ENCODE data around the gene FBXO31. TPM values are rescaled to one million over a fixed set of nuclear protein-coding genes. Genes with fewer than 3 reads are reported as not detected.

FBXO31 gene
- total RNA-seq, 2 donors from 2014 or later: 39.5 to 65.8 TPM

DNA sequence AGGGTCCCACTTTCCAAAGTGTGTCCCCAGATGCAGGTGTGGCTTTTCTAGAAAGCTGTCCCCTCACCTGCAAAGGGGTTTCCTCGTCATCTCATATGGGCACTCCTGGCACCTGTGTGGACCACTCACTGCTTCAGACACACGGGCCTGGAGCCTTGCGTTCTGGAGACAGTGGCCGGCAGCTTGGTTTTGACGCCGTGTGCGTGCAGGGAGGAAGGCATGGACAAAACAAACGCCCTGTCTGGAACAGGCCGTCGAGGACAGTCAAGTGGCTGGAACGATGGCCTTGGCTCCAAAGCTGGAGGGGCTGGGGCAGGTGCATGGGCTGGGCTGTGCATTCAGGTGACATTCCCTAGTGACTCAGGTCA is 53.3 kb downstream of the FBXO31 start:
- H3K4me1 ChIP-seq (replicated peaks): no peaks in the 10 kb centered on the region
- 97% methylated on average over 11 of the region's 11 CpGs for WGBS
- no peak for DNase-seq (ENCODE audit: low spot score)
- no peak overlapping the region for H3K4me3 ChIP-seq
- TF ChIP-seq, protein P1, sequence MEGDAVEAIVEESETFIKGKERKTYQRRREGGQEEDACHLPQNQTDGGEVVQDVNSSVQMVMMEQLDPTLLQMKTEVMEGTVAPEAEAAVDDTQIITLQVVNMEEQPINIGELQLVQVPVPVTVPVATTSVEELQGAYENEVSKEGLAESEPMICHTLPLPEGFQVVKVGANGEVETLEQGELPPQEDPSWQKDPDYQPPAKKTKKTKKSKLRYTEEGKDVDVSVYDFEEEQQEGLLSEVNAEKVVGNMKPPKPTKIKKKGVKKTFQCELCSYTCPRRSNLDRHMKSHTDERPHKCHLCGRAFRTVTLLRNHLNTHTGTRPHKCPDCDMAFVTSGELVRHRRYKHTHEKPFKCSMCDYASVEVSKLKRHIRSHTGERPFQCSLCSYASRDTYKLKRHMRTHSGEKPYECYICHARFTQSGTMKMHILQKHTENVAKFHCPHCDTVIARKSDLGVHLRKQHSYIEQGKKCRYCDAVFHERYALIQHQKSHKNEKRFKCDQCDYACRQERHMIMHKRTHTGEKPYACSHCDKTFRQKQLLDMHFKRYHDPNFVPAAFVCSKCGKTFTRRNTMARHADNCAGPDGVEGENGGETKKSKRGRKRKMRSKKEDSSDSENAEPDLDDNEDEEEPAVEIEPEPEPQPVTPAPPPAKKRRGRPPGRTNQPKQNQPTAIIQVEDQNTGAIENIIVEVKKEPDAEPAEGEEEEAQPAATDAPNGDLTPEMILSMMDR (IDR thresholded peaks at IDR 0.05): no peak
- TF ChIP-seq POLR2AphosphoS5 (IDR thresholded peaks at IDR 0.05) (no peak), POLR2A (IDR thresholded peaks at IDR 0.05) (no peak)
- intact Hi-C loops (cut with DNase I): no loop called here
- no peaks in the 10 kb centered on the region for H3K9me3 ChIP-seq
- H3K27me3 ChIP-seq (replicated peaks; ENCODE audit: insufficient read depth): no peaks in the 10 kb centered on the region
- peaks cover 16 to 20% of the 10 kb centered on the region in 2 donors for H3K36me3 ChIP-seq
- no peak overlapping the region for H3K27ac ChIP-seq

DNA sequence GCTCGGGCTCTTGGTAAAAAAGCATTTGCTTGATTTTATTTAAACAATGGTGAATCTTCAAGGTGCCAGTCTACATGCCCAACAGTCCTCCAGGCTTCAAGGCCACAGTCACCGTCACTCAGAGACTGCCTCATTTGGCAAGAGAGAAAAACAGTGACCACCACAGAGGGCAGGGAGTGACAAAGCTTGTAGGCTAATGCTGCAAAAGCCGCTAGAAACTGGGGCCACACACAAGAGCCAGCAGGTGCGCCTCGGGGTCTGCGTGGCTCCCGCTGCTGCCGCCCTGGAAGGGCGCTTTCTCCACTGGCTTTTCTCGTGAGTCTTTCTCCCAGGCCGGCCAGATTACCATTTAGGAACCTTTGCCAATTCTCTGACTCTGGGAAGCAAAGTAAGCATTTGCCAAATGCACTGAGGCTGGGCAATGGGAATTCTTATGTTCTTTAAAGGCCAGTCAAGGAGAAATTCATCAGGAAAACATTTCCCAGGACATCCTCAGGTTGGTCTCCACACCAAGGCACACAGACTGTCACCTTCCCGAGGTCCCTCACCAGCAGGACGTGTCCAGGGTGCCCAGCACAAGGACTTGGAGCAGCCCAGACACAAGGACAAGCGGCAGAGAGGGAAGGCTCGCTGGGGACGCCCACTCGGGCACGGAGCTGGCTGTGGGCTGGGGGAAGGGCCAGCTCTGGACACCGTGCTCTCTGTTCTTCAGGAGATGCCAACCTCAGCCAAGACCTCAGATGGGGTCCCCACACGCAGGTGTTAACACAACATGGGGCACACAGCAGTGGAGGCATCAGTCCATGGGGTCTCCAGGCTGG is 53.9 kb downstream of the FBXO31 start:
- Histone ChIP-seq H3K27ac (no peak overlapping the region), H3K4me3 (no peak overlapping the region), H3K36me3 (peaks cover 10 to 16% of the 10 kb centered on the region in 2 donors), H3K4me1 (replicated peaks) (no peaks in the 10 kb centered on the region), H3K27me3 (replicated peaks; ENCODE audit: insufficient read depth) (no peaks in the 10 kb centered on the region), H3K9me3 (no peaks in the 10 kb centered on the region)
- 91% methylated on average over 19 of the region's 20 CpGs for WGBS
- DNase-seq (ENCODE audit: low spot score): no peak
- TF ChIP-seq POLR2AphosphoS5 (IDR thresholded peaks at IDR 0.05): no peak
- intact Hi-C loops (cut with DNase I): no loop called here

DNA sequence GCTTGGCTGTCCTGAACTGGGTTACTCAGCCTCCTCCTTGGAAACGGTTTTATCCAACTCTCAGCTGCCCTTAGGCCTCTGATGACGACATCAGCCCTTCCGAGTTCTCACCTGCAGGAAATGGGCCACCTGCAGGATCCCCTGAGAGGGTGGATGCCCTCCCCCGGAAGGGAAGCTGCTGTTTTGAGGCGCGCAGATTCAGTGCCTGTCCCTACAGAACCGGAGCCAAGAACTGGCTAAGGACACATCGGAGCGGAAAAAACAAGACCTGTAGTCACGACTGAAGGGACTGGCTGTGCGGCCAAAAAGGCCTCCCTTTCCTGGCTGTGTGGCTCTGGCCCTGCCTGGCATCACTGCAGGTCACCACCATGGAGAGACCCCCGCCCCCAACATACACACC is 54.7 kb downstream of the FBXO31 start:
- no peaks in the 10 kb centered on the region for H3K27me3 ChIP-seq (replicated peaks; ENCODE audit: insufficient read depth)
- H3K27ac ChIP-seq: no peak overlapping the region
- H3K4me1 ChIP-seq (replicated peaks): no peaks in the 10 kb centered on the region
- intact Hi-C loops (cut with DNase I): no loop called here
- DNase-seq (ENCODE audit: low spot score): no peak
- no peak overlapping the region for H3K4me3 ChIP-seq
- peaks cover 8 to 9% of the 10 kb centered on the region in 2 donors for H3K36me3 ChIP-seq
- 83% methylated on average over 12 of the region's 12 CpGs for WGBS
- H3K9me3 ChIP-seq: no peaks in the 10 kb centered on the region
- TF ChIP-seq POLR2AphosphoS5 (IDR thresholded peaks at IDR 0.05) (no peak), POLR2A (IDR thresholded peaks at IDR 0.05) (no peak)
- TF ChIP-seq, protein P1 (IDR thresholded peaks at IDR 0.05): no peak

- Histone ChIP-seq H3K9me3 (no peaks in the 10 kb centered on the region), H3K27me3 (replicated peaks; ENCODE audit: insufficient read depth) (no peaks in the 10 kb centered on the region), H3K4me3 (no peak overlapping the region), H3K36me3 (peaks cover under 1 to 8% of the 10 kb centered on the region in 2 donors), H3K4me1 (replicated peaks) (no peaks in the 10 kb centered on the region), H3K27ac (no peak overlapping the region)
- DNase-seq (ENCODE audit: low spot score): no peak
- intact Hi-C loops (cut with DNase I): no loop called here
- TF ChIP-seq POLR2A (IDR thresholded peaks at IDR 0.05): no peak
- TF ChIP-seq, protein P1 (IDR thresholded peaks at IDR 0.05): no peak
- no peak for TF ChIP-seq POLR2AphosphoS5 (IDR thresholded peaks at IDR 0.05)
- 92% methylated on average over 19 of the region's 19 CpGs for WGBS
These were observed 55.6 kb downstream of the FBXO31 start for GRCh38 chr16:87327798-87328495.

DNA sequence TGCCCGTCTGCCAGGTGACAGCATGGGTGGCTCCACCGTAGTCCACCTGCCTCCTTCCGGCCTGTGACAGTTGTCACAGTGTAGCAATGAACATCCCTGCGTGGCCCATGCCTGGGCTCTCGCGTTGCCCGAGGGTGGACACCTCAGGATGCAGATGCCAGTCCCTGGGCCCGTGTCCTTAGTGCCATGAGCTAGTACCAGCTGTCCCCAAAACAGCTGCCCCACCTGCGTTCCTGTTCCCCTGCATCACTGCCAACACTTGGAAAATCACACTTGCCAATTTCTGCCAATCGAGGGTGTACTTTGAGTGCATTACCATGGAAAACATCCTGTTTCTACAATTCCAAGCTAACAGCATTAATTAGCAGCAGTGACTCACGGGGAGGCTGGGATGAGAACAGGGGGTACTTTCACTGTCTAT is 57.4 kb downstream of the FBXO31 start:
- DNase-seq (ENCODE audit: low spot score): no peak
- no peaks in the 10 kb centered on the region for H3K9me3 ChIP-seq
- no peak for TF ChIP-seq POLR2AphosphoS5 (IDR thresholded peaks at IDR 0.05)
- TF ChIP-seq, protein P1 (IDR thresholded peaks at IDR 0.05): no peak
- no peak for TF ChIP-seq POLR2A (IDR thresholded peaks at IDR 0.05)
- H3K36me3 ChIP-seq: peaks cover 0 to 8% of the 10 kb centered on the region in 2 donors
- intact Hi-C loops (cut with DNase I): no loop called here
- 68% methylated on average over 11 of the region's 11 CpGs for WGBS
- H3K4me3 ChIP-seq: no peak overlapping the region
- H3K27me3 ChIP-seq (replicated peaks; ENCODE audit: insufficient read depth): no peaks in the 10 kb centered on the region
- no peaks in the 10 kb centered on the region for H3K4me1 ChIP-seq (replicated peaks)
- no peak overlapping the region for H3K27ac ChIP-seq
